ENCODE measurements around the gene STAT3.

- no peak for TF ChIP-seq CTCF (IDR thresholded peaks at IDR 0.05; ENCODE audit: low read depth, low read length, poor library complexity, severe bottlenecking)
- TF ChIP-seq EZH2phosphoT487 (IDR thresholded peaks at IDR 0.05; ENCODE audit: borderline replicate concordance, low read length), result no peak
Observed at GRCh38 chr17:42347198-42347597, 41.0 kb downstream of the STAT3 start.

Data from DOHH2 (cell line).